Prostate gland (tissue), 2 donors: ENCODE measurements around the gene ARL15. TPM values are rescaled to one million over a fixed set of nuclear protein-coding genes. Genes with fewer than 3 reads are reported as not detected.

Source experiments
- DNase-seq: peaks from one replicate; pipeline ENCODE4 v3.0.0-alpha.2; 2019; ENCODE audit warnings: low spot score
- H3K27ac ChIP-seq, 2 donors: fragments of 200-600 bp; sonication (generic); 2 replicates each; pipeline ENCODE4 v1.5.1; 2017 to 2019
- H3K27me3 ChIP-seq: fragments of 200-600 bp; sonication (generic); replicated peaks from 2 replicates; pipeline ENCODE4 v1.5.1; 2019; ENCODE audit not compliant: insufficient read depth
- H3K36me3 ChIP-seq, 2 donors: fragments of 200-600 bp; sonication (generic); 1 replicate in 1 of 2; 2 replicates in 1 of 2; pipeline versions ENCODE4 v1.5.1 to v1.8.1; 2017 to 2019
- H3K4me1 ChIP-seq: fragments of 200-600 bp; sonication (generic); replicated peaks from 2 replicates; pipeline ENCODE4 v1.5.1; 2019
- H3K4me3 ChIP-seq, 2 donors: fragments of 200-600 bp; sonication (generic); 2 replicates each; pipeline ENCODE4 v1.5.1; 2017 to 2019
- H3K9me3 ChIP-seq: fragments of 200-600 bp; sonication (generic); 2 replicates; pipeline ENCODE4 v1.5.1; 2017
- CTCF ChIP-seq, 4 experiments: fragments of 200-600 bp in 2 of 4; fragments of 450-650 bp in 2 of 4; sonication (generic) in 2 of 4; IDR thresholded peaks; 1 replicate in 3 of 4; 2 replicates in 1 of 4; pipeline ENCODE4 v1.5.1; 2016 to 2019; ENCODE audit warnings: antibody characterized with exemption in 4 of 4, mild to moderate bottlenecking in 2 of 4, moderate library complexity in 2 of 4
- POLR2A ChIP-seq: fragments of 450-650 bp; IDR thresholded peaks from one replicate; pipeline ENCODE4 v1.6.1; 2016; ENCODE audit warnings: antibody characterized with exemption, mild to moderate bottlenecking
- POLR2AphosphoS5 ChIP-seq: sonication (generic); formaldehyde crosslinking; IDR thresholded peaks from one replicate; pipeline ENCODE4 v1.6.1; 2017; ENCODE audit warnings: antibody characterized with exemption
- WGBS: methylation state at CpG from one replicate; pipeline ENCODE4 v1.1.5; 2018; 5-methylcytosine and 5-hydroxymethylcytosine counted together
- intact Hi-C: fragments of 100-400 bp; cut with DNase I; formaldehyde crosslinking; loops from one replicate; pipeline ENCODE4 v1.14.2; 2022
- total RNA-seq, 2 donors: library from RNA; depleted of rRNA; stranded (reverse); fragments of >200 nt; gene quantifications; one replicate each; pipeline ENCODE4 v1.1.0, GENCODE V29; 2016

ARL15 gene
- total RNA-seq, 2 donors from 2014 or later, result 16.1 to 38.4 TPM

- Histone ChIP-seq H3K27me3 (no peaks in the 10 kb centered on the region), H3K36me3 (no peaks in the 10 kb centered on the region), H3K9me3 (no peaks in the 10 kb centered on the region), H3K4me1 (no peaks in the 10 kb centered on the region), H3K27ac (no peak overlapping the region), H3K4me3 (no peak overlapping the region)
- TF ChIP-seq POLR2A (no peak), CTCF (IDR thresholded peaks at IDR 0.05) (no peak), POLR2AphosphoS5 (no peak)
- intact Hi-C loops, result no loop called here
- WGBS, result 76% methylated on average over 3 of the region's 3 CpGs
- no peak for DNase-seq
Measured at GRCh38 chr5:54291498-54291897, 18.9 kb downstream of the ARL15 start.

GRCh38 chr5:54289769-54290168 lies 20.6 kb downstream of the ARL15 start:
- Histone ChIP-seq H3K27ac (no peak overlapping the region), H3K36me3 (no peaks in the 10 kb centered on the region), H3K4me3 (no peak overlapping the region), H3K9me3 (no peaks in the 10 kb centered on the region), H3K4me1 (no peaks in the 10 kb centered on the region), H3K27me3 (no peaks in the 10 kb centered on the region)
- DNase-seq, result no peak
- no peak for TF ChIP-seq POLR2AphosphoS5
- no peak for TF ChIP-seq CTCF (IDR thresholded peaks at IDR 0.05)
- intact Hi-C loops, result no loop called here
- 100% methylated on average over 1 of the region's 1 CpG for WGBS

- H3K27ac ChIP-seq, result no peak overlapping the region
- 74% methylated on average over 5 of the region's 5 CpGs for WGBS
- intact Hi-C loops, result no loop called here
- no peaks in the 10 kb centered on the region for H3K36me3 ChIP-seq
- no peaks in the 10 kb centered on the region for H3K27me3 ChIP-seq
- no peaks in the 10 kb centered on the region for H3K4me1 ChIP-seq
- DNase-seq, result no peak
- no peaks in the 10 kb centered on the region for H3K9me3 ChIP-seq
- no peak overlapping the region for H3K4me3 ChIP-seq
- TF ChIP-seq POLR2A (no peak), POLR2AphosphoS5 (no peak), CTCF (IDR thresholded peaks at IDR 0.05) (no peak)
Measured at GRCh38 chr5:54288568-54289217, 21.7 kb downstream of the ARL15 start.

GRCh38 chr5:54285686-54286085 lies 24.7 kb downstream of the ARL15 start:
- no peak for DNase-seq
- no peak for TF ChIP-seq POLR2AphosphoS5
- no peak for TF ChIP-seq POLR2A
- no peak for TF ChIP-seq CTCF (IDR thresholded peaks at IDR 0.05)
- no peaks in the 10 kb centered on the region for H3K27me3 ChIP-seq
- H3K9me3 ChIP-seq, result no peaks in the 10 kb centered on the region
- WGBS, result 19% methylated on average over 10 of the region's 10 CpGs
- no peak overlapping the region for H3K4me3 ChIP-seq
- H3K27ac ChIP-seq, result no peak overlapping the region
- H3K36me3 ChIP-seq, result no peaks in the 10 kb centered on the region
- intact Hi-C loops, result no loop called here
- H3K4me1 ChIP-seq, result no peaks in the 10 kb centered on the region

- Histone ChIP-seq H3K4me3 (no peak overlapping the region), H3K27me3 (no peaks in the 10 kb centered on the region), H3K9me3 (no peaks in the 10 kb centered on the region), H3K4me1 (no peaks in the 10 kb centered on the region), H3K27ac (no peak overlapping the region), H3K36me3 (no peaks in the 10 kb centered on the region)
- intact Hi-C loops, result no loop called here
- TF ChIP-seq CTCF (IDR thresholded peaks at IDR 0.05), result no peak
- no peak for TF ChIP-seq POLR2A
- TF ChIP-seq POLR2AphosphoS5, result no peak
- DNase-seq, result no peak
- WGBS, result 79% methylated on average over 2 of the region's 2 CpGs
Measured at GRCh38 chr5:54284586-54284985, 25.8 kb downstream of the ARL15 start.
